Motor neuron (in vitro differentiated cells): ENCODE measurements around the gene SBF2. TPM values are rescaled to one million over a fixed set of nuclear protein-coding genes. Genes with fewer than 3 reads are reported as not detected.
"Not testable (repeated sequence)": the region's sequence is repeated elsewhere in the genome, so short reads cannot be mapped to it uniquely, and the experiment has no call there.

Source experiments
- ATAC-seq, 8 experiments: fragments of 200-7000 bp; cut with Tn5 transposase; replicated peaks in 6 of 8; 2 replicates each; pipeline ENCODE4 v1.8.0; 2021; ENCODE audit warnings: mild to moderate bottlenecking in 8 of 8, moderate library complexity in 8 of 8
- H3K27ac ChIP-seq, 2 donors: fragments of 250-450 bp; sonication (Bioruptor Pico); 2 replicates each; pipeline ENCODE4 v1.9.0; 2021; ENCODE audit warnings: antibody characterized with exemption in 2 of 2, mild to moderate bottlenecking in 2 of 2, moderate library complexity in 1 of 2
- H3K4me1 ChIP-seq, 2 donors: fragments of 250-450 bp; sonication (Bioruptor Pico); replicated peaks in 1 of 2; 2 replicates each; pipeline ENCODE4 v1.6.1; 2021; ENCODE audit warnings: antibody characterized with exemption in 2 of 2, mild to moderate bottlenecking in 2 of 2, moderate library complexity in 1 of 2
- H3K4me3 ChIP-seq, 5 donors: fragments of 250-450 bp; sonication (Bioruptor Pico); 2 replicates each; pipeline ENCODE4 v1.9.0; 2021; ENCODE audit warnings: antibody characterized with exemption in 5 of 5, mild to moderate bottlenecking in 5 of 5, moderate library complexity in 4 of 5
- WGBS, 10 experiments: fragments of 450-650 bp; shearing (Covaris generic); methylation state at CpG; one replicate each; pipeline ENCODE4 v1.0.0; 2022; 5-methylcytosine and 5-hydroxymethylcytosine counted together
- in situ Hi-C, 9 experiments: fragments of 400-800 bp; cut with MboI; loops; one replicate each; pipeline ENCODE4 v1.15.0; 2021; ENCODE audit warnings: low sequenced_read_pairs in 9 of 9, low pct_unique_long_range_greater_than_20kb in 2 of 9; ENCODE audit not compliant: unreplicated experiment in 9 of 9
- total RNA-seq, 8 experiments: library from RNA; unstranded; fragments of 300-600 nt; gene quantifications; 2 replicates each; pipeline versions ENCODE4 v1.2.3 to v1.2.4, GENCODE V29; 2022

SBF2 gene
- total RNA-seq, 8 experiments from 2014 or later: 31.8 to 66.3 (median 44.6) TPM

GRCh38 chr11:10002221-10002620, 291.8 kb downstream of the SBF2 start:
- WGBS, 10 experiments: 29 to 100% (median 85%) methylated on average over 1 of the region's 1 CpG; no CpG with 5 or more reads in 2 of the 10 experiments
- in situ Hi-C loops: no loop called here
- H3K27ac ChIP-seq: no peak overlapping the region
- no peak for ATAC-seq
- no peaks in the 10 kb centered on the region for H3K4me1 ChIP-seq
- H3K4me3 ChIP-seq: no peak overlapping the region

GRCh38 chr11:9992306-9992705, 301.7 kb downstream of the SBF2 start:
- H3K4me1 ChIP-seq: no peaks in the 10 kb centered on the region
- WGBS, 10 experiments: 76 to 100% (median 92%) methylated on average over 1 to 3 of the region's 3 CpGs; no CpG with 5 or more reads in 1 of the 10 experiments
- in situ Hi-C loops: loop anchor here in 1 of 9 experiments (25.0 kb wide), 1 partner anchor 320 kb away; the partner anchor contains the start of gene ADM
- no peak overlapping the region for H3K4me3 ChIP-seq
- H3K27ac ChIP-seq: no peak overlapping the region
- ATAC-seq: no peak

DNA sequence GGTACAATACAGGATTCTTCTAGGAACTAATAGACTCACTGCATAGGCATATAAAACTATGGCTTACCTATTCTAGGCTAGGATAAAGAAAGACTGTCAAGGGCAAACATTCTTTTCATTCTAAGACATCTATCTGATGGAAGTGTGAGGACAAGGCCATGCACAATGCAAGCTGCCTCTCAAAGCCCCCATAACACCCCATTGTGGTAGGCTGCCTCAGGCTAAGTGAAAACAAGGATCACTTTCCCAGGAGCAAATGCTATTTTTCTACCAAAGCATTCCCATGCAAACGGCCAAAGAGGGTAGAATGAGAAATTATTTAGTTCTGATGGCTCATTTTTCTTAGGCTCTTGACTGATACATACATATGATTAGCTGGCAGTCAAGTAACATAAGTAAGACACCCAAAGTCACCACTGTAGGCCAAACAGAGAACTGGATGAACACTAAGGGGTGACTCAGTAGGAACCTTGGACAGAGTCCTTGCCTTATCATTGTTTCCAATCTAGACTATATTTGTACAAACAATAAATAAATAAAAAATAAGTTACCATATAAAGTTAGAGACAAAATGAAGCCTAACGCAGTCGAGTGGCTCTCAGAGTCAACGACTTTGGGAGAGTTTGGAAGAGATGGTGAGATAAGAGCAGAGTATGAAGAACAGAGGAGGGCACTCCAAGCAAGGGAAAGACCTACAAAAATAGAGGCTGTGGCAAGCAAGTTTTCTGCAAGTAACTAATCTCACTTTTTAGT, 303.6 kb downstream of the SBF2 start:
- 35 to 94% (median 80%) methylated on average over 1 to 4 of the region's 4 CpGs for WGBS, 10 experiments
- no peak for ATAC-seq
- in situ Hi-C loops: loop anchor here in 1 of 9 experiments (25.0 kb wide), 1 partner anchor 322 kb away; the partner anchor contains the start of gene ADM
- H3K27ac ChIP-seq: no peak overlapping the region
- no peaks in the 10 kb centered on the region for H3K4me1 ChIP-seq
- no peak overlapping the region for H3K4me3 ChIP-seq

DNA sequence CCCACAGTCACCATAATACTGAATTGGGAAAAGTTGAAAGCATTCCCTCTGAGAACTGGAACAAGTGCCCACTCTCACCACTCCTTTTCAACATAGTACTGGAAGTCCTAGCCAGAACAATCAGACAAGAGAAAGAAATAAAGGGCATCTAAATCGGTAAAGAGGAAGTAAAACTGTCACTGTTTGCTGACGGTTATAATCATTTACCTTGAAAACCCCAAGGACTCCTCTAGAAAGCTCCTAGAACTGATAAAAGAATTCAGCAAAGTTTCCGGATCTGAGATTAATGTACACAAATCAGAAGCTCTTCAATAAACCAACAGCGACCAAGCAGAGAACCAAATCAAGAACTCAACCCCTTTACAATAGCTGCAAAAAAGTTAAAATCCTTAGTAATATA, 306.7 kb downstream of the SBF2 start:
- in situ Hi-C loops: loop anchor here in 1 of 9 experiments (25.0 kb wide), 1 partner anchor 325 kb away; the partner anchor contains the start of gene ADM
- H3K4me1 ChIP-seq, H3K4me3 ChIP-seq, ATAC-seq, H3K27ac ChIP-seq: not testable (repeated sequence)
- 91 to 100% (median 100%) methylated on average over 1 to 4 of the region's 4 CpGs for WGBS, 10 experiments

- ATAC-seq: peak in 4 of 8 experiments; percentile 18 to 69 (median 40)
These were observed 311.0 kb downstream of the SBF2 start for GRCh38 chr11:9982796-9983579.

DNA sequence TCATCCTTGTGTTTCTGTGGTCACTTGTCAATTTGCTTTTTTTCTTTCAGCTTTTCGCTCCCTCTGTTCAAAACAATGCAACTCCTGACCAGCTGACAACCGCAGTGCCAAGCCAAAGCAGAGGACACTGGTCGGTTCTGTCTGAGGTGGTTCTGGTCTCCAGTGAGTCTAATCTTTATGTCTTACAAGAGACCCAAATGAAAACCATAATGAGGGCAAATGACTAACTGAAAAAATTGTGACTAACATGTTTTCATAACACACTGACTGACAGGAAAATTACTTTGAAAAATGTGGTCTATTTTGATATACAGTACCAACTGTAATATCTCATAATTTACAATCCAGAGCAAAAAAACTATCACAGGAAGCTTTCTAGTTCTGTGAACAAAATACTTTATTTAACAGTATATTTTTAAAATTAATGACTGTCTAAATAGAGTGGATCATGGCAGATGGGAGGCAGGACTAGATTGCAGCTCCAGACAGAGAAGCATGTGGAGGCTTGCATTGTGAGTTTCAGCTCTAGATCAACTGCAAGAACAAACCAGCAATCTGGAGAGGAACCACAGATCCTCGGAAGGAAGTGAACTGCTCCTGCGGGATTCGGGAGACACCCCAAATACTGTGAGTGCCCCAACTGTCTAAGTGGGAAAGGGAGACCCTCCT, 311.8 kb downstream of the SBF2 start:
- Histone ChIP-seq H3K27ac (no peak overlapping the region), H3K4me1 (no peaks in the 10 kb centered on the region), H3K4me3 (no peak overlapping the region)
- 50 to 92% (median 77%) methylated on average over 2 to 5 of the region's 6 CpGs for WGBS, 10 experiments
- ATAC-seq: no peak
- in situ Hi-C loops: loop anchor here in 1 of 9 experiments (25.0 kb wide), 1 partner anchor 330 kb away; the partner anchor contains the start of gene ADM

More at GRCh38 chr11:9982796-9983579, 311.0 kb downstream of the SBF2 start:
- 58 to 85% (median 80%) methylated on average over 1 to 8 of the region's 16 CpGs; no CpG with 5 or more reads in 6 of the 10 experiments for WGBS, 10 experiments
- H3K4me3 ChIP-seq: no peak overlapping the region
- H3K27ac ChIP-seq: no peak overlapping the region
- no peaks in the 10 kb centered on the region for H3K4me1 ChIP-seq
- in situ Hi-C loops: loop anchor here in 1 of 9 experiments (25.0 kb wide), 1 partner anchor 329 kb away; the partner anchor contains the start of gene ADM

DNA sequence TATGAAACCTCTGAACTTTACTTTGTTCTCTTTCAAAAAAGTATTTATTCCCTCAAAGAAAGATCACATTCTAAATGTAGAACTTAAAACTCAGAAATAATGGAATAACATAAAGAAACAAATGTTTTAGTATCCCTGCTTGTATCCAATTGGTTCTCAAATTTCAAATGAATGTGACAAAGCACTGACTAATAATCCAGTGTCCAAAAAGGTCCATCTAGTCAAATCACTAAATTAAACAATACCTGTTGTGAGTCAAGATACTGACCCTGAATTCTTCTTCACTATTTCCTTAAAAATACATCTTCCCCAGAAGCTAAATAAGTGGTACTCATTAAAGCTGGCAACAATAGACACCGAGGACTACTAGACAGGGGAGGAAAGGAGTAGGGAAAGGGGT, 313.1 kb downstream of the SBF2 start:
- 88 to 100% (median 95%) methylated on average over 1 of the region's 1 CpG; no CpG with 5 or more reads in 2 of the 10 experiments for WGBS, 10 experiments
- H3K27ac ChIP-seq: no peak overlapping the region
- no peak overlapping the region for H3K4me3 ChIP-seq
- H3K4me1 ChIP-seq: no peaks in the 10 kb centered on the region
- in situ Hi-C loops: loop anchor here in 1 of 9 experiments (25.0 kb wide), 1 partner anchor 331 kb away; the partner anchor contains the start of gene ADM
- no peak for ATAC-seq

DNA sequence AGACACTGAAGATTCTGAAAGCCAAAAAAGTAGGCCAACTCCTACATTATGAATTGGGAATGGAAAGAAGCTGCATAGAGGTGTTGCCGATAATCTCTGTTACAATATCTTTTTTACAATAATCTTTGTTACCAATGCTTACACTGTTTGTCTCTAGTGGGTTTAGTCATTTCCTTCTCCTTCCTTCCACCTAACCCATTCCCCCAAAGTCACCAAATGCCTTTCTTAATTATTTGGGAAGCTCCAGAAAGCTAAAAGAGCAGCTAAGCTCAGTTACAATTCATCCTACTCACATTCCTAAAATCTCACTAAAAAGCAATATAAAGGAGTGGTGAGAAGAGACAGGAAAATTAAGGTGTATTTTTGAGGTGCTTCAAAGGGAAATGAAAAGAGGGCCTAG, 316.5 kb downstream of the SBF2 start:
- no peak overlapping the region for H3K4me3 ChIP-seq
- in situ Hi-C loops: loop anchor here in 1 of 9 experiments (25.0 kb wide), 1 partner anchor 335 kb away; the partner anchor contains the start of gene ADM
- 67 to 100% (median 92%) methylated on average over 1 of the region's 1 CpG; no CpG with 5 or more reads in 4 of the 10 experiments for WGBS, 10 experiments
- H3K4me1 ChIP-seq: no peaks in the 10 kb centered on the region
- H3K27ac ChIP-seq: no peak overlapping the region
- no peak for ATAC-seq

GRCh38 chr11:9974375-9974774, 319.6 kb downstream of the SBF2 start:
- H3K27ac ChIP-seq: no peak overlapping the region
- no peak overlapping the region for H3K4me3 ChIP-seq
- WGBS, 10 experiments: 90 to 100% (median 97%) methylated on average over 1 to 5 of the region's 8 CpGs; no CpG with 5 or more reads in 5 of the 10 experiments
- ATAC-seq: no peak
- no peaks in the 10 kb centered on the region for H3K4me1 ChIP-seq
- in situ Hi-C loops: loop anchor here in 3 of 9 experiments (25.0 kb wide), 2 partner anchors 187 to 212 kb away; no protein-coding TSS in a partner anchor

DNA sequence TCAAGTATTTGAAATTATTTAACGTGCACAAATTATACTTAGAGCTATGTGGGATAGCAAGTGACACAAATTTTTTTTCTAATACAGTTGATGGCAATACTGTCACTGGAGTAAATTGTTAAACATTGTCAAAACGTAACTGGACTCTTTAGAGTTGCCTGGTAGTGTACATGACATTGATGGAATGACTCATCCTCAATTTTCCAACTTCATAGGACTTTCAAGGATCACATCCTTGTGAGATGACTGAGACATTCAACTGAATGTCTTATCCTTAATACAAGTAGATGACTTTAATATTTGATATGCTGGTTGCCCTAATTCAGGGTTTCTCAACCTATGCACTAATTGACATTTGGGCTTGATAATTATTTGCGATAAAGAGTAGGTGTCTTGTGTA, 320.1 kb downstream of the SBF2 start:
- in situ Hi-C loops: loop anchor here in 3 of 9 experiments (25.0 kb wide), 2 partner anchors 187 to 212 kb away; no protein-coding TSS in a partner anchor
- WGBS, 10 experiments: 62 to 100% (median 97%) methylated on average over 1 to 3 of the region's 3 CpGs
- ATAC-seq: no peak
- H3K4me1 ChIP-seq: no peaks in the 10 kb centered on the region
- no peak overlapping the region for H3K4me3 ChIP-seq
- no peak overlapping the region for H3K27ac ChIP-seq

DNA sequence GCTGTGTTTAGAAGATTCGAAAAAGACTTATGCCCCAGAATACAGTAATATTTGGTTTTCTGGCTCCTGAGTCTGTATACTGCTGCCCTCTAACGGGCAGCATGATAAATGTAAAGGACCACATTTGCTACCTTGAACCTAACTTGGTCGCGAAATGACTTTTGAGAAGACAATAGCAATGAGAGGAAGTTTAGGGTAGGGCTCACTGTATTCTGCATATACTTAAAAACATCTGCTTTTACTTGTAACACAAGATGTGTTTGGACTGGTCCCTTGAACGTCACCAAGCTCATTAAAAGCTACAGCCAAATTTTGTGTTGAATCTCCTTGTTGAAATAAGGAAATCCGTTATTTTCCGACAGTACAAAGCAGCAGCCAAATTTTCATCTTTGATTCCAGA, 321.0 kb downstream of the SBF2 start:
- 4 to 85% (median 48%) methylated on average over 1 to 7 of the region's 7 CpGs for WGBS, 10 experiments
- Histone ChIP-seq H3K4me3 (no peak overlapping the region), H3K27ac (no peak overlapping the region), H3K4me1 (no peaks in the 10 kb centered on the region)
- in situ Hi-C loops: loop anchor here in 3 of 9 experiments (25.0 kb wide), 2 partner anchors 186 to 211 kb away; no protein-coding TSS in a partner anchor
- ATAC-seq: peak in 3 of 8 experiments; percentile 83 to 97 (median 95)

DNA sequence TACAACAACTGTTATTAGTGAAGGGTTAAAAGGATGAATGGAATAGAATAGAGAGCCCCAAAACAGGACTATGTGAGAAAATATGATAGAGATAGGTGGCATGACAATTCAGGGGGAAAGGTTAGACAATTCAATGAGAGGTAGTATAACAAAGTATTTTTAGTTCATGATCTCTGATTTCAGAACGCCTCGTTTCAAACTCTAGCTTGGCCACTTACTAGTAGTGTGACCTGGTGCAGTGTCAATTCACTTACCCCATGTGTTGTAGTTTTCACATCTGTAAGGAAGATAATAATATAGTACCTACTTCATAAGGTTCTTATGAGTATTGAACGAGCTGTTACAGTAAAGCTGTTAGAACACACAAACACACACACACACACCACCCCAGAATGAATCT, 322.1 kb downstream of the SBF2 start:
- Histone ChIP-seq H3K27ac (no peak overlapping the region), H3K4me3 (no peak overlapping the region), H3K4me1 (no peaks in the 10 kb centered on the region)
- in situ Hi-C loops: loop anchor here in 3 of 9 experiments (25.0 kb wide), 2 partner anchors 185 to 210 kb away; no protein-coding TSS in a partner anchor
- ATAC-seq: no peak
- WGBS, 10 experiments: 72 to 100% (median 86%) methylated on average over 1 to 3 of the region's 3 CpGs
